Cardiac fibroblast (primary cell): ENCODE data around the gene MYCBPAP.

Experiments used
- DNase-seq, 2 donors: peaks; one replicate each; pipeline versions ENCODE4 v3.0.0 to v3.0.0-alpha.2; 2010; ENCODE audit warnings: low read depth in 2 of 2
- H3K4me3 ChIP-seq, 2 donors: replicated peaks in 1 of 2; 1 replicate in 1 of 2; 2 replicates in 1 of 2; pipeline ENCODE4 v1.5.1; 2011; ENCODE audit warnings: low read depth in 2 of 2, low read length in 2 of 2, mild to moderate bottlenecking in 2 of 2, moderate library complexity in 1 of 2
- TF ChIP-seq, protein P1 (sequence below): IDR thresholded peaks from one replicate; pipeline ENCODE4 v1.5.1; 2011; ENCODE audit warnings: low read depth, mild to moderate bottlenecking, low read length, inconsistent platforms

Gene MYCBPAP

DNA sequence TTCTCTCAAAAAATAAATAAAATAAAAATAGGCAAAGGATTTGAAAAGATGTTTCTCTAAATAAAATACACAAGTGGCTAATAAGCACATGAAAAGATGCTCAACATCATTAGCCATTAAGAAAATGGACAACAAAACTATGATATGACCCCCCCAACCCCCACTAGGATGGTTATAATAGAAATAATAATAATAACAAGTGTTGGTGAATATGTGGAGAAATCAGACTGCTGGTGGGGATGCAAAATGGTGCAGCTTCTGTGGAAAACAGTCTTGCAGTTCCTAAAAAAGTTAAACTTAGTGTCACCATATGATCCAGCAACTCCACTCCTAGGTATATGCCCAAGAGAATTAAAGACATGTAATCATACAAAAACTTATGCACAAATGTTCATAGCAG lies 9.0 kb upstream of the MYCBPAP start:
- no peak overlapping the region for H3K4me3 ChIP-seq
- TF ChIP-seq, protein P1, sequence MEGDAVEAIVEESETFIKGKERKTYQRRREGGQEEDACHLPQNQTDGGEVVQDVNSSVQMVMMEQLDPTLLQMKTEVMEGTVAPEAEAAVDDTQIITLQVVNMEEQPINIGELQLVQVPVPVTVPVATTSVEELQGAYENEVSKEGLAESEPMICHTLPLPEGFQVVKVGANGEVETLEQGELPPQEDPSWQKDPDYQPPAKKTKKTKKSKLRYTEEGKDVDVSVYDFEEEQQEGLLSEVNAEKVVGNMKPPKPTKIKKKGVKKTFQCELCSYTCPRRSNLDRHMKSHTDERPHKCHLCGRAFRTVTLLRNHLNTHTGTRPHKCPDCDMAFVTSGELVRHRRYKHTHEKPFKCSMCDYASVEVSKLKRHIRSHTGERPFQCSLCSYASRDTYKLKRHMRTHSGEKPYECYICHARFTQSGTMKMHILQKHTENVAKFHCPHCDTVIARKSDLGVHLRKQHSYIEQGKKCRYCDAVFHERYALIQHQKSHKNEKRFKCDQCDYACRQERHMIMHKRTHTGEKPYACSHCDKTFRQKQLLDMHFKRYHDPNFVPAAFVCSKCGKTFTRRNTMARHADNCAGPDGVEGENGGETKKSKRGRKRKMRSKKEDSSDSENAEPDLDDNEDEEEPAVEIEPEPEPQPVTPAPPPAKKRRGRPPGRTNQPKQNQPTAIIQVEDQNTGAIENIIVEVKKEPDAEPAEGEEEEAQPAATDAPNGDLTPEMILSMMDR: no peak
- DNase-seq: no peak

DNA sequence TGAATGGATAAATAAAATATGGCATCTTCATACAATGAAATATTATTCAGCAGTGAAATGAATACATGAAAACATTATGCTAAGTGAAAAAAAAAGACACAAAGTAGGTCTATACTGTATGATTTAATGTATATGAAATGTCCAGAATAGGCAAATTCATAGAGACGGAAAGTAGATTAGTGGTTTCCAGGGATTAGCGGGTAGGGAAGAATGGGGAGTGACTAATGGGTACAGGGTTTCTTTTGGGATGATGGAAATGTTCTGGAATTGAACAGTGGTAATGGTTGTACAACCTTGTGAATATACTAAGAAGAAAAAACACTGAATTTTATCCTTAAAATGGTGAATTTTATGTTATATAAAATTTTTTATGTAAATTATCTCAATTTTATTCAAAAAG lies 8.5 kb upstream of the MYCBPAP start:
- H3K4me3 ChIP-seq: no peak overlapping the region
- TF ChIP-seq, protein P1: no peak
- no peak for DNase-seq

DNA sequence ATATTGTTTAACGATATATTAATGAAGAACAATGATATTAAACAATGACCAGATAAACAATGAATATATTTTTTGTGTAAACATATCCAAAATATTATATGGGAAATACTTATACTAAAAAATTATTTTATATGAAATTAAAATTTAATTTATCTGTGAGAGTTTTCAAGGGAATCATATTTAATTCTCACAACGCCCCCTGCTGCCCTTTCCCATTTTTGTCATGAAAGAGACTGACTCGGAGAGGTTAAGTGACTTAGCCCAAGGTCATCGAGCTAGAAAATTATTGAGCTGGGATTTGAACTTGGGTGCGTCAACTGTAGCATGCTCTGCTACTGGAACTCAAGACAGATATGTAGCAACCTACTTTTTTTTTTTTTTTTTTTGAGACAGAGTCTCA lies 7.2 kb upstream of the MYCBPAP start:
- no peak overlapping the region for H3K4me3 ChIP-seq
- TF ChIP-seq, protein P1: peak; percentile 36
- peak; percentile 43 to 61 for DNase-seq

DNA sequence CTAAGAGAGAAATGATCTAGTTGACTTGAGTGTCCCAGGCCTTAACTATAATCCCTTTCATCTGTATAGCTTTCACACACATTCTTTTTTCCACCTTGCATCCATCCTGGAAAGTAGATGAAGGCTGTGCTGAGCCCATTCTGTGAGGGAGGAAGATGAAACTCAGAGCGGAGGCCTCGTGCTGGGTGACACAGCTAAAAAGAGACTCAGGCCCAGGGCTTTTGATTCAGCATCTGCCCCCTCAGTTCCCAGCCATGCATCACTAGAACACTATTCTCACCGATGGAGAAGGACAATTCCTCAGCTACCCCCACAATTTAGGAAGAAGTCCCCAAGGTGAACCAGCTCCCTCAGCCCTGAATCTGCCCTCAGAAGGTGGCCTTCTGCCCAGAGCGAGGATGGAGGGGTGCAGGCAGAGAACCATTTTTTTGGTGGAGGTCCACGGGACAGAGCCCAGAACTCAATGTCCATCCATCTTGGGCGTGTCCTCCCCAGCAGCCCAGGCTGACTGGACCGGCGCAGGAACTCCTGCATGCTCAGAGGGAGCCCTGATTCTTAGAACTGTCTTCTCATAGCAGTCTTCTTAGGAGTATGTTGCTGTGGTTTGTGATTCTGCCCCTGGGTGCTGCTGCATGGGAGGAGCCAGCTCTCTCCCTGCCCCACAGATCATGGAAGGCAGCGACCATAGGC lies 5.8 kb upstream of the MYCBPAP start:
- no peak for DNase-seq
- TF ChIP-seq, protein P1: no peak
- H3K4me3 ChIP-seq: no peak overlapping the region

DNA sequence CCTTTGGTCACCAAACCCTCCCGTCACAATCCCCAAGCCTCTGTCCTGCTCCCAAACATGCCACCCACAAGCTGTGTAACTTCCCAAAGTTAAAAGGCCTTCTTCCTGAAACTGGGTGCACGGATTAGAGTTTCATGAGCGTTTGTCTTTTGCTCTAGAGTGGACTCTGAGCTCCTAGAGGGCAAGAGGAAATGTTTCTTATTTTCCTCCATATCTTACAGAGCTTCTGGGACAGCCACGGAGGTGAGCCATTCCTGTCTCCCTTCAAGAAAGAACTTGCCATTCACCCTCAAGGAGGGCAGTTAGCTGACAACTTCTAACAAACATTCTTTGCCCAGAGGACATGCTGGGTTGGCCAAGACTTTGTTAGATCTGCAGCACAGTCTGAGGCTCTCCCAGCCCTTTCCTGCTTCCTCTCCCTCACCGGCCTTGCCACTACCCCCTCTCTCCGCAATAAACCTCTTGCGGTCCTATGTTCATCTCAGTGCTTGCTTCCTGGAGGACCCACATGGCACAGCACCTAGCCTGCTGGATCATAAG lies 2.6 kb upstream of the MYCBPAP start:
- no peak overlapping the region for H3K4me3 ChIP-seq
- DNase-seq: no peak
- TF ChIP-seq, protein P1: no peak

DNA sequence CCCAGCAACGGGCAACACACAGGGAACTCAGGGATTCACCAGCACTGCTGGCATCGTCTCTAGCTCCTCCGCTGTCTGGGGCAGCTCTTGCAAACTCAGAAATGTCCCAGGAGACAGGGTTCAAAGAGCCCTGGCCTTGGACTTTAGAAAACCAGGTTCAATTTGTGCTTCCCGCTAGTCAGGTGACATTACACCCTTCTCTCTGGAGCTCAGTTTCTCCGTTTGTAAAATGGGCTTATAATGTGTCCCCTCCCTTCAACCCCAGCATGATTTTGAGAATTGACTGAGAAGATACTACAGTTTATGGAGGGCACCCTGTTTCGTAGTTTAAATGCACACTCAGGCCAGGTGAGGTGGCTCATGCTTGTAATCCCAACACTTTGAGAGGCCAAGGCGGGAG lies 1.9 kb upstream of the MYCBPAP start:
- H3K4me3 ChIP-seq: no peak overlapping the region
- no peak for DNase-seq
- TF ChIP-seq, protein P1: no peak
